Osteoblast (primary cell): ENCODE results near the gene RILP. TPM values are rescaled to one million over a fixed set of nuclear protein-coding genes. Genes with fewer than 3 reads are reported as not detected.

Experiments
- DNase-seq: peaks from one replicate; pipeline ENCODE4 v3.0.0; 2011; ENCODE audit warnings: low spot score, mixed read lengths; ENCODE audit not compliant: insufficient read length; ENCODE audit errors: missing footprints
- H2AFZ ChIP-seq: 2 replicates; pipeline ENCODE4 v1.6.0; 2011; ENCODE audit warnings: mild to moderate bottlenecking, low read length
- H3K27ac ChIP-seq: 2 replicates; pipeline ENCODE4 v1.5.1; 2011; ENCODE audit warnings: mild to moderate bottlenecking, low read depth, low read length, moderate library complexity
- H3K27me3 ChIP-seq: 2 replicates; pipeline ENCODE4 v1.6.0; 2012; ENCODE audit warnings: mild to moderate bottlenecking, control low read depth, inconsistent platforms, low read length, moderate library complexity; ENCODE audit not compliant: insufficient read depth
- H3K36me3 ChIP-seq: 2 replicates; pipeline ENCODE4 v1.5.1; 2011; ENCODE audit warnings: mild to moderate bottlenecking, low read length, control low read depth, moderate library complexity; ENCODE audit not compliant: insufficient read depth
- H3K4me1 ChIP-seq: 2 replicates; pipeline ENCODE4 v1.5.1; 2011; ENCODE audit warnings: mild to moderate bottlenecking, low read length, control low read depth, moderate library complexity; ENCODE audit not compliant: insufficient read depth
- H3K4me2 ChIP-seq: 2 replicates; pipeline ENCODE4 v1.6.0; 2011; ENCODE audit warnings: mild to moderate bottlenecking, low read length; ENCODE audit not compliant: insufficient read depth
- H3K4me3 ChIP-seq: fragments of 200-600 bp; sonication (generic); 3 replicates; pipeline ENCODE4 v1.5.1; 2012; ENCODE audit warnings: mild to moderate bottlenecking, low read length, inconsistent platforms; ENCODE audit not compliant: insufficient read depth
- H3K79me2 ChIP-seq: 2 replicates; pipeline ENCODE4 v1.6.0; 2012; ENCODE audit warnings: mild to moderate bottlenecking, low read length, control low read depth, inconsistent platforms; ENCODE audit not compliant: insufficient read depth
- H3K9me3 ChIP-seq: 2 replicates; pipeline ENCODE4 v1.5.1; 2011; ENCODE audit warnings: low read depth, low read length, control low read depth
- H4K20me1 ChIP-seq: 2 replicates; pipeline ENCODE4 v1.6.0; 2012; ENCODE audit warnings: mild to moderate bottlenecking, low read length, control low read depth; ENCODE audit not compliant: insufficient read depth
- total RNA-seq: library from RNA; depleted of rRNA; stranded (reverse); fragments of >200 nt; gene quantifications from 2 replicates; pipeline ENCODE4 v1.2.3, GENCODE V29; 2012
- TF ChIP-seq, protein P1 (sequence below): IDR thresholded peaks from 2 replicates; pipeline ENCODE4 v1.5.1; 2011; ENCODE audit warnings: mild to moderate bottlenecking, low read depth, low read length, moderate library complexity; ENCODE audit errors: extremely low read depth

Gene RILP
- total RNA-seq, 1 donor: 11.6 TPM

DNA sequence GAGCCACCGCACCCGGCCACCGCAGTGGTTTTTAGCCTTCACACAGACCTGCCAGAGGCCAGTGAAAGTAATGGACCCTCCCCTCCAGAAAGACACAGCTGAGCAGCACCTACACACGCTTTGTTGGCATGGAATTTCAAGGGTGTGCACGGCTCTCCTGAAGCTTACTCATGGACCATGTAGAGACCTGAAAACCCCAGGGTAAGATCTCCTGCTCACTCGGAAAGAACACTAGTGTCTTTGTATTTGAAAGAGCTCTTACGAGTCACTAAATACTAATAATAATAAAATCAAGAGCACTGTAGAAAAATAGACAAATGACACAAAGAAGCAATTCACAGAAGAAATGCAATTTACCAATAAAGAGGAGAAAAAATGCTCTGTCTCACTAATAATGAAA lies 41.0 kb downstream of the RILP start:
- no peak overlapping the region for H3K4me2 ChIP-seq
- no peaks in the 10 kb centered on the region for H3K9me3 ChIP-seq
- H3K4me1 ChIP-seq: peaks cover 7% of the 10 kb centered on the region
- no peak overlapping the region for H3K27ac ChIP-seq
- no peaks in the 10 kb centered on the region for H3K27me3 ChIP-seq
- H4K20me1 ChIP-seq: no peaks in the 10 kb centered on the region
- TF ChIP-seq, protein P1, sequence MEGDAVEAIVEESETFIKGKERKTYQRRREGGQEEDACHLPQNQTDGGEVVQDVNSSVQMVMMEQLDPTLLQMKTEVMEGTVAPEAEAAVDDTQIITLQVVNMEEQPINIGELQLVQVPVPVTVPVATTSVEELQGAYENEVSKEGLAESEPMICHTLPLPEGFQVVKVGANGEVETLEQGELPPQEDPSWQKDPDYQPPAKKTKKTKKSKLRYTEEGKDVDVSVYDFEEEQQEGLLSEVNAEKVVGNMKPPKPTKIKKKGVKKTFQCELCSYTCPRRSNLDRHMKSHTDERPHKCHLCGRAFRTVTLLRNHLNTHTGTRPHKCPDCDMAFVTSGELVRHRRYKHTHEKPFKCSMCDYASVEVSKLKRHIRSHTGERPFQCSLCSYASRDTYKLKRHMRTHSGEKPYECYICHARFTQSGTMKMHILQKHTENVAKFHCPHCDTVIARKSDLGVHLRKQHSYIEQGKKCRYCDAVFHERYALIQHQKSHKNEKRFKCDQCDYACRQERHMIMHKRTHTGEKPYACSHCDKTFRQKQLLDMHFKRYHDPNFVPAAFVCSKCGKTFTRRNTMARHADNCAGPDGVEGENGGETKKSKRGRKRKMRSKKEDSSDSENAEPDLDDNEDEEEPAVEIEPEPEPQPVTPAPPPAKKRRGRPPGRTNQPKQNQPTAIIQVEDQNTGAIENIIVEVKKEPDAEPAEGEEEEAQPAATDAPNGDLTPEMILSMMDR: no peak
- H3K4me3 ChIP-seq: no peak overlapping the region
- DNase-seq: no peak
- peaks cover 10% of the 10 kb centered on the region for H3K36me3 ChIP-seq
- no peaks in the 10 kb centered on the region for H3K79me2 ChIP-seq
- no peak overlapping the region for H2AFZ ChIP-seq

- H3K4me2 ChIP-seq: no peak overlapping the region
- H3K27me3 ChIP-seq: no peaks in the 10 kb centered on the region
- no peak overlapping the region for H3K27ac ChIP-seq
- H4K20me1 ChIP-seq: no peaks in the 10 kb centered on the region
- peaks cover 7% of the 10 kb centered on the region for H3K36me3 ChIP-seq
- peaks cover 7% of the 10 kb centered on the region for H3K4me1 ChIP-seq
- no peak overlapping the region for H2AFZ ChIP-seq
- H3K9me3 ChIP-seq: no peaks in the 10 kb centered on the region
- peak; percentile 17 for DNase-seq
- H3K79me2 ChIP-seq: no peaks in the 10 kb centered on the region
- TF ChIP-seq, protein P1: no peak
- no peak overlapping the region for H3K4me3 ChIP-seq
Observed at GRCh38 chr17:1607971-1608320, 41.7 kb downstream of the RILP start.

DNA sequence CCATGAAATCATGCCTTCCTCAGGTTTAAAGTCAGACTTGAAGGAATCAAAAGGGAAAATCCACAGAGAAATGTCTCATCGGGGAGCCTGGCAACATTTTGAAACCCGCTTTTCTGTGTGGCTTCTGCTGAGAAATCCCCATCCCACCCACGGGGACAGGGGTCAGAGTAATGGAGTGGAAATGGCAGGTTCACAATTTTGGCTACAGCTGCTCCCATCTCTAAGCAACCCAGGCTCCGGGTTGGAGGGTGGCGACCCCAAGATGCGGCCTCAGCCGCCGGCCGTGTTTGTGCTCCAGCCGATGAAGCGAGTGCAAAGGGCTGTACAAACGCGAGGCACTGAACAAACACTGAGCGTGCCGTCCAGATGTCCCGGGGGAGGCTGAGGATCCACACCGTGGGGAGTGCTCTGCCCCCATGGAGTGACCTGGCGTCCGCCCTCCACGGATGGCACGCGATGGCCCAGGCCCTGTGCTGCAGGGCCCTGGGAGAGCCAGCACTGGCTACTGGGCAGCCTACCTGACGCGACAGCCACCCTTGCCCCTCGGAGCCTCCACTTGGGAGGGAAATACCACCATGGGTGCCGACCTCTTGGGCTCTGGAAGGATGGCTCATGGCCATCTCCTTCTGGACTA lies 43.2 kb downstream of the RILP start:
- H3K27me3 ChIP-seq: no peaks in the 10 kb centered on the region
- peak; percentile 45 for DNase-seq
- no peak overlapping the region for H3K4me3 ChIP-seq
- H3K4me2 ChIP-seq: no peak overlapping the region
- H3K4me1 ChIP-seq: peaks cover 7% of the 10 kb centered on the region
- no peaks in the 10 kb centered on the region for H3K79me2 ChIP-seq
- no peak overlapping the region for H2AFZ ChIP-seq
- TF ChIP-seq, protein P1: no peak
- no peaks in the 10 kb centered on the region for H4K20me1 ChIP-seq
- no peaks in the 10 kb centered on the region for H3K36me3 ChIP-seq
- H3K9me3 ChIP-seq: no peaks in the 10 kb centered on the region
- no peak overlapping the region for H3K27ac ChIP-seq

DNA sequence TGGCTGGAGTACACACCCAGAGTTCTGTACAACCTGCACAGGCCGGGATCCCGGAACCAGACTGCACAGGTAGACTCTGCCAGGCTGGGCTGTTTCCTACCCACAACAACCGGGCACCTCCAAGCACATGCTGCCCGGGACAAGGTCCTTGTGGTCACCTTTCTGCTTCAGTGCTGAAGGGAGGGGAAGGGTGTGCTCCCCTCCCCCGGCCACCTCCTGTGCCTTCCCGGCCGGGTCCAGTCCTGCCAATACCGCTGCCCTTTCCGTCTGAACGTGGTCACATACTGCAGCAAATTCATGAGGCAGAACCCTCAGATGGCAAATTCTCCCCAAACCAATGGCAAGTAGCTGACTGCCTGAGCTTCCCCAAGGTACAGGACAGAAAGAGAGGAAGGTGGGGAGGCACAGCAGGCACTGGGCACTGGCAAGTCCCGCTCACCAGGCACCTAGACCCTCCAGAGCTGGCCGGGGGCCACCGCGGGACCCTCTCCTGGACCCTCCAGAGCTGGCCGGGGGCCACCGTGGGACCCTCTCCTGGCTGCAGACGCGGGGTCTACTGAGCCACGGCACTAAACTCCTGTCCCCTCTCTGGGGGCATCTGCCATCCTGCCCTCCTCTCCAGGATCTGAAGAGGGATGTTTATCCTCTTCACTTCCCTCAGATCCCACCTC lies 43.9 kb downstream of the RILP start:
- no peak overlapping the region for H2AFZ ChIP-seq
- H3K9me3 ChIP-seq: no peaks in the 10 kb centered on the region
- H3K27ac ChIP-seq: no peak overlapping the region
- H3K4me1 ChIP-seq: peaks cover 7% of the 10 kb centered on the region
- H3K4me3 ChIP-seq: no peak overlapping the region
- no peaks in the 10 kb centered on the region for H3K79me2 ChIP-seq
- no peaks in the 10 kb centered on the region for H4K20me1 ChIP-seq
- no peak for DNase-seq
- H3K4me2 ChIP-seq: no peak overlapping the region
- TF ChIP-seq, protein P1: no peak
- no peaks in the 10 kb centered on the region for H3K27me3 ChIP-seq
- H3K36me3 ChIP-seq: no peaks in the 10 kb centered on the region
